ENCODE measurements around the gene RFC5.

- TF ChIP-seq, protein P1, sequence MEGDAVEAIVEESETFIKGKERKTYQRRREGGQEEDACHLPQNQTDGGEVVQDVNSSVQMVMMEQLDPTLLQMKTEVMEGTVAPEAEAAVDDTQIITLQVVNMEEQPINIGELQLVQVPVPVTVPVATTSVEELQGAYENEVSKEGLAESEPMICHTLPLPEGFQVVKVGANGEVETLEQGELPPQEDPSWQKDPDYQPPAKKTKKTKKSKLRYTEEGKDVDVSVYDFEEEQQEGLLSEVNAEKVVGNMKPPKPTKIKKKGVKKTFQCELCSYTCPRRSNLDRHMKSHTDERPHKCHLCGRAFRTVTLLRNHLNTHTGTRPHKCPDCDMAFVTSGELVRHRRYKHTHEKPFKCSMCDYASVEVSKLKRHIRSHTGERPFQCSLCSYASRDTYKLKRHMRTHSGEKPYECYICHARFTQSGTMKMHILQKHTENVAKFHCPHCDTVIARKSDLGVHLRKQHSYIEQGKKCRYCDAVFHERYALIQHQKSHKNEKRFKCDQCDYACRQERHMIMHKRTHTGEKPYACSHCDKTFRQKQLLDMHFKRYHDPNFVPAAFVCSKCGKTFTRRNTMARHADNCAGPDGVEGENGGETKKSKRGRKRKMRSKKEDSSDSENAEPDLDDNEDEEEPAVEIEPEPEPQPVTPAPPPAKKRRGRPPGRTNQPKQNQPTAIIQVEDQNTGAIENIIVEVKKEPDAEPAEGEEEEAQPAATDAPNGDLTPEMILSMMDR (CRISPR knock-in tag; IDR thresholded peaks at IDR 0.05) = no peak
- TF ChIP-seq HNRNPL (IDR thresholded peaks at IDR 0.05; ENCODE audit: low read depth, low read length) (no peak), ZNF281 (CRISPR knock-in tag; IDR thresholded peaks at IDR 0.05; ENCODE audit: borderline replicate concordance) (no peak), RBM39 (IDR thresholded peaks at IDR 0.05; ENCODE audit: low read depth, low read length, poor library complexity, severe bottlenecking) (no peak)
- TF ChIP-seq, protein P2, sequence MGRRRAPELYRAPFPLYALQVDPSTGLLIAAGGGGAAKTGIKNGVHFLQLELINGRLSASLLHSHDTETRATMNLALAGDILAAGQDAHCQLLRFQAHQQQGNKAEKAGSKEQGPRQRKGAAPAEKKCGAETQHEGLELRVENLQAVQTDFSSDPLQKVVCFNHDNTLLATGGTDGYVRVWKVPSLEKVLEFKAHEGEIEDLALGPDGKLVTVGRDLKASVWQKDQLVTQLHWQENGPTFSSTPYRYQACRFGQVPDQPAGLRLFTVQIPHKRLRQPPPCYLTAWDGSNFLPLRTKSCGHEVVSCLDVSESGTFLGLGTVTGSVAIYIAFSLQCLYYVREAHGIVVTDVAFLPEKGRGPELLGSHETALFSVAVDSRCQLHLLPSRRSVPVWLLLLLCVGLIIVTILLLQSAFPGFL (CRISPR knock-in tag; IDR thresholded peaks at IDR 0.05) = no peak
- TF ChIP-seq, protein P3, sequence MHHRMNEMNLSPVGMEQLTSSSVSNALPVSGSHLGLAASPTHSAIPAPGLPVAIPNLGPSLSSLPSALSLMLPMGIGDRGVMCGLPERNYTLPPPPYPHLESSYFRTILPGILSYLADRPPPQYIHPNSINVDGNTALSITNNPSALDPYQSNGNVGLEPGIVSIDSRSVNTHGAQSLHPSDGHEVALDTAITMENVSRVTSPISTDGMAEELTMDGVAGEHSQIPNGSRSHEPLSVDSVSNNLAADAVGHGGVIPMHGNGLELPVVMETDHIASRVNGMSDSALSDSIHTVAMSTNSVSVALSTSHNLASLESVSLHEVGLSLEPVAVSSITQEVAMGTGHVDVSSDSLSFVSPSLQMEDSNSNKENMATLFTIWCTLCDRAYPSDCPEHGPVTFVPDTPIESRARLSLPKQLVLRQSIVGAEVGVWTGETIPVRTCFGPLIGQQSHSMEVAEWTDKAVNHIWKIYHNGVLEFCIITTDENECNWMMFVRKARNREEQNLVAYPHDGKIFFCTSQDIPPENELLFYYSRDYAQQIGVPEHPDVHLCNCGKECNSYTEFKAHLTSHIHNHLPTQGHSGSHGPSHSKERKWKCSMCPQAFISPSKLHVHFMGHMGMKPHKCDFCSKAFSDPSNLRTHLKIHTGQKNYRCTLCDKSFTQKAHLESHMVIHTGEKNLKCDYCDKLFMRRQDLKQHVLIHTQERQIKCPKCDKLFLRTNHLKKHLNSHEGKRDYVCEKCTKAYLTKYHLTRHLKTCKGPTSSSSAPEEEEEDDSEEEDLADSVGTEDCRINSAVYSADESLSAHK (CRISPR knock-in tag; IDR thresholded peaks at IDR 0.05; ENCODE audit: borderline replicate concordance) = no peak
These were observed 41.7 kb downstream of the RFC5 start for GRCh38 chr12:118058227-118058626.
